Cardiac fibroblast (primary cell): ENCODE data around the gene ABR.

Experiments
- DNase-seq, 2 donors: peaks; one replicate each; pipeline versions ENCODE4 v3.0.0 to v3.0.0-alpha.2; 2010; ENCODE audit warnings: low read depth in 2 of 2
- H3K4me3 ChIP-seq, 2 donors: replicated peaks in 1 of 2; 1 replicate in 1 of 2; 2 replicates in 1 of 2; pipeline ENCODE4 v1.5.1; 2011; ENCODE audit warnings: low read depth in 2 of 2, low read length in 2 of 2, mild to moderate bottlenecking in 2 of 2, moderate library complexity in 1 of 2
- TF ChIP-seq, protein P1 (sequence below): IDR thresholded peaks from one replicate; pipeline ENCODE4 v1.5.1; 2011; ENCODE audit warnings: low read depth, mild to moderate bottlenecking, low read length, inconsistent platforms

ABR gene

DNA sequence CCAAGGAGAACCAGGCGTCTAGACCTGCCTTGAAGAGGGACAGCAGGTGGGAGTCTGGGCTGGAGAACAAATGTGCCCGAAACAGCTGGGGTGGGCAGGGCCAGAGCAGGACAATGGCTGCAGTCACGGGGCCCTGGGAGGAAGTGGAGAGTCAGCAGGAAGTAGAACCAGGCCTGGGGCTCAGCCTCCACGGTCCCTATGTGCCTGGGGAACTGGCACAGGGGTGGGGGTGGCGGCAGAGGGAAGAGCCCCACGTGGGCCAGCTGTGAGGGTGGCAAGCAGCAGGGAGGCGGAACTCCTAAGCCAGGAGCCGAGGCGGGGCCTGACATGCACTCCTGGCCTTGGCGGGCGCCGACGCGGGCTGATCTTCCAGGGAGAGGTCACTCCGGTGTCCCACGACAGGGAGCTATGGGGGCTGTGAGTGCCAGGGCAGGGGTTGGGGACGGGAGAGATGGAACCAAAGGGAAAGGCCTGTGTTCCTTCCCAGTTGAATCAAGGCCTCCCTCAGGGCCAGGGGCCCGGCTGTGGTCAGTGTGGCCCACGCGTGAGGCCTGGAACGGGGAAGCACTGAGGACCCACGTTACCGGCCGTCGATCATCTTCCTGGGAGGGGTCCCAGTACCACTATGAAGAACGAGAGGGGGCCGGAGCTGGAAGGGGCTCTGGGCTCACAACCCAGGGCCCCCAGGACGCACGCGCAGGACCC, 140.1 kb downstream of the ABR start:
- no peak overlapping the region for H3K4me3 ChIP-seq
- TF ChIP-seq, protein P1, sequence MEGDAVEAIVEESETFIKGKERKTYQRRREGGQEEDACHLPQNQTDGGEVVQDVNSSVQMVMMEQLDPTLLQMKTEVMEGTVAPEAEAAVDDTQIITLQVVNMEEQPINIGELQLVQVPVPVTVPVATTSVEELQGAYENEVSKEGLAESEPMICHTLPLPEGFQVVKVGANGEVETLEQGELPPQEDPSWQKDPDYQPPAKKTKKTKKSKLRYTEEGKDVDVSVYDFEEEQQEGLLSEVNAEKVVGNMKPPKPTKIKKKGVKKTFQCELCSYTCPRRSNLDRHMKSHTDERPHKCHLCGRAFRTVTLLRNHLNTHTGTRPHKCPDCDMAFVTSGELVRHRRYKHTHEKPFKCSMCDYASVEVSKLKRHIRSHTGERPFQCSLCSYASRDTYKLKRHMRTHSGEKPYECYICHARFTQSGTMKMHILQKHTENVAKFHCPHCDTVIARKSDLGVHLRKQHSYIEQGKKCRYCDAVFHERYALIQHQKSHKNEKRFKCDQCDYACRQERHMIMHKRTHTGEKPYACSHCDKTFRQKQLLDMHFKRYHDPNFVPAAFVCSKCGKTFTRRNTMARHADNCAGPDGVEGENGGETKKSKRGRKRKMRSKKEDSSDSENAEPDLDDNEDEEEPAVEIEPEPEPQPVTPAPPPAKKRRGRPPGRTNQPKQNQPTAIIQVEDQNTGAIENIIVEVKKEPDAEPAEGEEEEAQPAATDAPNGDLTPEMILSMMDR: no peak
- DNase-seq: peak; percentile 15 to 37

DNA sequence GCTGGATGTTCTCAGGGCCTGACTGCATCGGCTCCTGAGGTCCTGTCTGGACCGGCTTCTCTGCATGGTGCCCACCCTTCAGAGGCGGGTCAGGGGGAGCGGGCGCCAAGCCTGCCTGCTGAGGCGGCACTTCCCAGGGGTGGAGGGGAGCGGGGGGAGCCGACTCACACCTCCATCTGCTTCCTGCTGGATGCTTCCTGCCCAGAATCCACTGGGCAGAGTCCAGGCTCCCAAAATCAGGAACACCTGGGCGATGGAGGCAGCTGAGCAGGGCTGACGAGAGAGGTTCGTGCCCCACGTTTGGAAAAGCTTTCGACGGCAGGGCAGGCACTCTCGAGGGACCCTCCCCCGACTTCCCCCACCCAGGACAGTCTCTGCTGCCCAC, 140.7 kb downstream of the ABR start:
- no peak for DNase-seq
- H3K4me3 ChIP-seq: no peak overlapping the region
- TF ChIP-seq, protein P1: no peak

DNA sequence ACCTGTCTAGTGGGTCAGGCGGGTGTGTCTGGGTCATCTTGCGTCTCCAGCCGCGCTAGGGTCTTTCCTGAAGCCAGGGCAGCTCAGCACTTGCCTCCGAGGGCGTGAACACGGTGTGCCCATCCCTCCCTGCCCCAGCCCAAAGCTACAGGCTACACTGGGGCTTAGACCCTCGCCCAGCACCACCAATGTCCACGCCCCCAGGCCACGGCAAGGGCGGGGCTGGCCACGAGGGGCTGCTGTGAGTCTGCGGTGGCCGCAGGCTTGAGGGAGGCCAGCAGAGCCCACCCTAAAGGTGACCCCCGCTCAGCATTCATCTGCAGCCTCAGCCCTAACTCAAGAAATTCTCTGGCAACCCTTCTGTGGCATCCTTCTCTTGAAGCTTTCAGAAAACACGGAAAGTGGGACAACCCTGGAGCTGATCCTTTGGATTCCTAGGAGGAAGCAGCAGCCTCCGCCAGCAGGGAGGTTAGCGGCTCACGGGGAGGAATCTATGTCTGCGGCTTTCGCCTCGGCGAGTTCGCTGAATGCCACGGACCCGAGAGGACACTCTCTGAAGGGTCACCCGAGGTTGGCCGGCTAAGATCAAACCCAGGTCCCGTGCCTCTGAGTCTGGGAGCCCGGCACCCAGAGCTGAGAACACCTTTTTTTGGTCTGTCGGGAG, 141.2 kb downstream of the ABR start:
- DNase-seq: no peak
- H3K4me3 ChIP-seq: no peak overlapping the region
- TF ChIP-seq, protein P1: no peak

DNA sequence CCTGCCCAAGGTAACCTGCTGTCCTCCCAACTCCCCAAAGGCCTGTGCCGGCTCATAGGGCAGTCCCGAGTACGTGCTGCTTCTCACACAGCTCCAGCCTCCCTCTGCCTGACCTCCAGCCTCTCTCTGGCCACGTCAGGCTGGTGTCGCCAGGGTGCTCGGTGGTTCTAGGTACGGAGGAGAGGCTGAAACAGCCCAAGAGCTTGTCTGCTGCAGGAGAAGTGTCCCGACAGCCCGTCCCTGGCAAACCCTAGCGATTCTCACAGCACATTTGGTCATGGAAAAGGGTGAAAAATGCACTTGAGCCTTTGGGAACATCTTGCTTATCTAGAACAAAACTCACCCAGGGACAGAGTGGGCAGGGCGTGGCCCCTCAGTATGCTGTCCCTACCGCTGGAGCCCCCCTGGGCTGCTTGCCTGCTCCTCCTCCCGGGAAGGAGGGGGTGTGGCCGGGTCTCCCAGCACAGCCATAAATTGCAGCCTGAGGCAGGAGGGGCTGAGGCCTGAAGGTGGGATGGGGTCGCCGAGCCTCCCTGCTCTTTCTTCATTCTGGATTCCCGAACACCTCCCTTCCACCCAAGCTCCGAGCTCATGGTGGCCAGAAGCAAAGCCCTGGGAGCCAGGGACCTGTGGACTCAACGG, 142.4 kb downstream of the ABR start:
- H3K4me3 ChIP-seq: no peak overlapping the region
- no peak for DNase-seq
- TF ChIP-seq, protein P1: no peak

DNA sequence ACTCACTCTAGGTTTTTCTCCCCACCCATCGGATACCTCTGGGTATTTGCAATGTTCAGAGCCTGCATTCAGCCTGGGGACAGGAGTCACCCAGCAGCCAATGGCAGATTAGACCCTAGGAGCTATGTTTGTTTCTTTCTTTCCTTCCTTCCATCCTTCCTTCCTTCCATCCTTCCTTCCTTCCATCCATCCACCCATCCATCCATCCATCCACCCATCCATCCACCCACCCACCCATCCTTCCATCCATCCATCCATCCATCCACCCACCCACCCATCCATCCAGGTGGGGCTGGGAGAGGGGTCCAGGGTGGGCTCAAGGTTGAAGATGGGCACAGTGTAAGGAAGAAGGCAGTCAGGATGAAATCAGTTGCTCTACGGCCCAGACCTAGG, 142.9 kb downstream of the ABR start:
- TF ChIP-seq, protein P1: no peak
- H3K4me3 ChIP-seq: no peak overlapping the region
- no peak for DNase-seq

DNA sequence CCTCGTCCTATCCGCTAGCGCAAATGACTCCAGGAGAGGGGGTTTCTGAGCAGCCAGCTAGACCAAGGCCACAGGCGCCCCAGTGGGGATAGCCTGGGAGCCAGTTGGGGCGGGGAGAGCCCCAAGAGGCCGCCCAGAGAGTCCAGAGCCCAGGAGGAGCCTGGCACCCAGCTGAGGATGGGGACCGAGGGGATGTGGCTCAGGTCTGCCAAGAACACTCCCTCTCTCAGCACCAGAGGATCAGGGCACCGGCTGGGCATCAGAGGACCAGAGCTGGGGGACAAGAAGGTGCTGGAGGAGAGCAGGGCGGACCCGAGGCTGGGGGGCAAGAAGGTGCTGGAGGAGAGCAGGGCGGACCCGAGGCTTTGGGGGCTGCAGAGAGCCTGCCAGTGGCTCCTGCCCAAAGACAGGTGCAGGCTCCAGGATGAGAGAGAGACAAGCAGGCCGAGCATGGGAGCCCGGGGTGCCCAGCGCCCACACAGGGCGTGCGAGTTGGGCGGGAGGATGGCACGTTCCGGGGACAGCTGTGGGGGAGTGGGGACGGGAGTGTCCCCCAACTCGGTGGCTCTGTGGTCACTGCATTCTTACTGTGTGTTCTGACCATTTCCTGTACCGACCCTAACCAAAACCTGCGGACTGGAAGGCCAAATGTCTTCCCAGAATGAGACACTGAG, 143.5 kb downstream of the ABR start:
- TF ChIP-seq, protein P1: no peak
- DNase-seq: no peak
- no peak overlapping the region for H3K4me3 ChIP-seq
